HG03460 (cell line): ENCODE results near the gene UBE2D2.

Source experiments
- ATAC-seq: cut with Tn5 transposase; IDR thresholded peaks from one replicate; pipeline ENCODE4 v1.9.1; 2021; ENCODE audit not compliant: unreplicated experiment

The UBE2D2 gene

GRCh38 chr5:139671096-139671841 is 110.1 kb downstream of the UBE2D2 start:
- ATAC-seq: no peak

- no peak for ATAC-seq
These were observed 114.1 kb downstream of the UBE2D2 start for GRCh38 chr5:139675213-139675612.

GRCh38 chr5:139675825-139676224 is 114.7 kb downstream of the UBE2D2 start:
- no peak for ATAC-seq

GRCh38 chr5:139676406-139676805 is 115.3 kb downstream of the UBE2D2 start:
- ATAC-seq: no peak

GRCh38 chr5:139676951-139677735 is 116.0 kb downstream of the UBE2D2 start:
- no peak for ATAC-seq
